AG09309 (cell line): ENCODE results near the gene KEAP1.

Experiments
- DNase-seq: peaks from one replicate; pipeline ENCODE4 v3.0.0-alpha.2; 2010; ENCODE audit warnings: low read depth
- H3K4me3 ChIP-seq: 2 replicates; pipeline ENCODE4 v1.5.1; 2011; ENCODE audit warnings: mild to moderate bottlenecking, low read depth, low read length, moderate library complexity; ENCODE audit not compliant: control insufficient read depth
- CTCF ChIP-seq: IDR thresholded peaks from 2 replicates; pipeline ENCODE4 v1.5.1; 2011; ENCODE audit warnings: mild to moderate bottlenecking, low read depth, low read length, inconsistent platforms; ENCODE audit not compliant: insufficient read depth, control insufficient read depth; ENCODE audit errors: missing control alignments

KEAP1 gene

DNA sequence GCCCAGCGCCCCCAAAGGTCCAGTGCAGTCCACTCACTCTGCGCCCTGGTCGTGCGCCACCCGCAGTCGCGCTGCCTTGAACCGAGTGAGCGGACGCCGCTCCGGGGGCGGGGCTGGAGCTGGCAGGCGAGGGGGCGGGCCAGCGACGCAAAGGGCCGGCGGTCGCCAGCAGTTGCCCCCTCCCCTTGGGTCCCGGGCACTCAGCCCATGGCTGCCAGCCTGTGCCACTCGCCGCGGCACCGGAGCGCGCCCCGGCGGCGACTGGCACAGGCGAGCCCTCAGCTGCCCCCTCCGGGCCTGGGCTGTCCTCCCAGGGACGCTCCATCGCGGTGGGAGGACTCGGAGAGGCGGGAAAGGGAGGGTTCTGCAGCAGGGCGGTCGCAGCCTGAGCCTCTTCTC is 14.2 kb upstream of the KEAP1 start, which contains the start of gene S1PR5:
TSS of gene S1PR5 (minus strand) at position 87 of the 399 bp plus-strand sequence. CDS start 2,436 bp downstream, outside the sequence.
- peak within 1 kb of the TSS; percentile 41 for H3K4me3 ChIP-seq
- DNase-seq, result no peak
- TF ChIP-seq CTCF, result no peak

GRCh38 chr19:10516671-10517286 is 13.6 kb upstream of the KEAP1 start:
- TF ChIP-seq CTCF, result no peak
- no peak for DNase-seq
- H3K4me3 ChIP-seq, result peak overlapping the region; percentile 41

GRCh38 chr19:10516064-10516385 is 12.9 kb upstream of the KEAP1 start:
- TF ChIP-seq CTCF, result no peak
- H3K4me3 ChIP-seq, result no peak overlapping the region
- DNase-seq, result no peak

DNA sequence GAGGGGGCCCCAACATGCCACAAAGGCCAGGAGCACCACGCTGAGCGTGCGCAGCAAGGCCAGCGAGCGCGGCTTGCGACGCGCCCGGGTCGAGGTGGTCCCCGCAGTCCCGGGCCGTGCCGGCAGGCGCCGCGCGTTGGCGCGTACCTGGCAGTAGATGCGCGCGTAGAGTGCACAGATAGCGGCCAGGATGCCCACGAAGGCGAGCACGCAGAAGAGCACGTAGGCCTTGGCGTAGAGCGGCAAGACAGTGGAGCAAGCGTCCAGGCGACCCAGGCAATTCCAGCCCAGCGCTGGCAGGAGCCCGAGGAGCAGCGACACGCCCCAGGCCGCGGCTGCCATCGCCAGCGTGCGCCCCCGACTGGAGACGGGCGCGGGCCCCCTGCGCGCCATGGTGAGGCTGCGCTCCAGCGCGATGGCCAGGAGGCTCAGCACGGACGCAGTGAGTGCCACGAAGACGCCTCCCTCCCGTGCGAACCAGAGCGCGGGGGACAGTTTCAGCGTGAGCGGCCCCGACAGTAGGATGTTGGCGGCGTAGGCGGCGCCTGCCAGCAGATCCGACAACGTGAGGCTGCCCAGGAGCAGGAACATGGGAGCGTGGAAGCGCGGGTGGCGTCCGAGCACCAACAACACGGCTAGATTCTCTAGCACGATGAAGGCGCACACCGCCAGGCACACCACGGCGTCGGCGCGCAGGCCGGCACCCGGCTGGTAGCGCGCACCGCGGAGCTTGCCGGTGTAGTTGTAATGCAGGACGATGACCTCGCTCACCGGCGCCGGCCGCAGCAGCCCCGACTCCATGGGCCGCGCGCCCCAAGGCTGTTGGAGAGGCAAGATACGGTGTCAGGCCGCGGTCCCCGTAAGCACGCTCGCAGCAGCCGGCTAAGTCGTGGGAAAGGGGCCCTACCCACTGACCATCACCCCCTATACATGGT is 11.3 kb upstream of the KEAP1 start:
- no peak for TF ChIP-seq CTCF
- DNase-seq, result no peak
- no peak overlapping the region for H3K4me3 ChIP-seq

GRCh38 chr19:10513223-10513622 is 10.1 kb upstream of the KEAP1 start:
- no peak overlapping the region for H3K4me3 ChIP-seq
- TF ChIP-seq CTCF, result no peak
- DNase-seq, result no peak

DNA sequence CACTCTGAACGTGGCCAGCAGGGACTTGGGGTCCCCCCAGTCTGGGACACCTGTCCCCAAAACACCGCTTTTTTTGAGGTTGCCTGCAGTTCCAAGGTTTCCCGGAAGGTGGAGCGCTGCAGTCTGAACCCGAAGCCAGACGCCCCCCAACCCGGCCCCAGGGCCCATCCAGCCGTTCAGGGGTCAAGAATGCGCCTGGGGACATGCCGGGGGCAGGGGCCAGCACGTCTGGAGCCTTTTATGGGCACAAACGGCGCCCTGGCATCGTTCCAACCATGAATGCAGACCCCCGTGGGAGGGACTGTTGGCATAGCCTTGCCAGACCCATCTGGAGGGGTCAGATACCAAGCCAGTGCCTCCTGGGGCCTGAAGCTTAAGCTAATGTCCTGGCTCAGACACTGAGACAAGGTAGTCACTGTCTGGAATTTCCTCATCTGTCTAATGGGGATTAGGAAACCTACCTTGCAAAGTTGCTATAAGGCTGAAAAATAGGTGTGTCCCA is 7.2 kb upstream of the KEAP1 start:
- TF ChIP-seq CTCF, result peak; percentile 72
- no peak for DNase-seq
- no peak overlapping the region for H3K4me3 ChIP-seq
